ENCODE results near the gene PILRA. TPM values are rescaled to one million over a fixed set of nuclear protein-coding genes. Genes with fewer than 3 reads are reported as not detected.
A peak's percentile ranks its signal among the peaks of the same experiment; 100 is the strongest.
"Not testable (repeated sequence)": the region's sequence is repeated elsewhere in the genome, so short reads cannot be mapped to it uniquely, and the experiment has no call there.

The PILRA gene
- total RNA-seq, 1 experiment from 2014 or later = not detected

GRCh38 chr7:100358027-100358856, 15.0 kb upstream of the PILRA start, which contains the start of gene PILRB:
PILRB (plus strand) TSS chr7:100358117; CDS start chr7:100358303, 186 bp downstream.
- no peak for DNase-seq (ENCODE audit: low spot score)

- no peak for DNase-seq (ENCODE audit: low spot score)
Measured at GRCh38 chr7:100358857-100359212, 14.5 kb upstream of the PILRA start.

- DNase-seq (ENCODE audit: low spot score) = no peak
Measured at GRCh38 chr7:100360135-100360854, 13.0 kb upstream of the PILRA start.

GRCh38 chr7:100363098-100363497, 10.2 kb upstream of the PILRA start:
- DNase-seq (ENCODE audit: low spot score) = no peak

- not testable (repeated sequence) for DNase-seq (ENCODE audit: low spot score)
Measured at GRCh38 chr7:100363797-100364196, 9.5 kb upstream of the PILRA start.

GRCh38 chr7:100364480-100364879, 8.8 kb upstream of the PILRA start:
- DNase-seq (ENCODE audit: low spot score) = no peak

- DNase-seq (ENCODE audit: low spot score) = not testable (repeated sequence)
Measured at GRCh38 chr7:100365998-100366367, 7.3 kb upstream of the PILRA start.

GRCh38 chr7:100366411-100367250, 6.7 kb upstream of the PILRA start:
- no peak for DNase-seq (ENCODE audit: low spot score)

- no peak for DNase-seq (ENCODE audit: low spot score)
Measured at GRCh38 chr7:100367251-100367620, 6.1 kb upstream of the PILRA start.

GRCh38 chr7:100367676-100368613, 5.3 kb upstream of the PILRA start:
- no peak for DNase-seq (ENCODE audit: low spot score)

GRCh38 chr7:100369105-100369504, 4.2 kb upstream of the PILRA start:
- no peak for DNase-seq (ENCODE audit: low spot score)

GRCh38 chr7:100370303-100370702, 3.0 kb upstream of the PILRA start:
- DNase-seq (ENCODE audit: low spot score) = no peak

- DNase-seq (ENCODE audit: low spot score) = no peak
Measured at GRCh38 chr7:100370746-100371145, 2.5 kb upstream of the PILRA start.

- no peak for DNase-seq (ENCODE audit: low spot score)
Measured at GRCh38 chr7:100371561-100372171, 1.6 kb upstream of the PILRA start.

- DNase-seq (ENCODE audit: low spot score) = peak; percentile 28
Measured at GRCh38 chr7:100372256-100372655, 1.0 kb upstream of the PILRA start.

- no peak for DNase-seq (ENCODE audit: low spot score)
Measured at GRCh38 chr7:100372694-100373093, 593 bp upstream of the PILRA start.

GRCh38 chr7:100373870-100374598, 747 bp downstream of the PILRA start:
- not testable (repeated sequence) for DNase-seq (ENCODE audit: low spot score)

- DNase-seq (ENCODE audit: low spot score) = no peak
Measured at GRCh38 chr7:100374601-100375000, 1.3 kb downstream of the PILRA start.

- no peak for DNase-seq (ENCODE audit: low spot score)
Measured at GRCh38 chr7:100376066-100376465, 2.8 kb downstream of the PILRA start.
